Skin epidermis (tissue), 12 donors: ENCODE results near the gene DNAH14.
"Not testable (repeated sequence)": the region's sequence is repeated elsewhere in the genome, so short reads cannot be mapped to it uniquely, and the experiment has no call there.

Experiments used
- H3K27ac ChIP-seq, 21 experiments: fragments of 200-600 bp; sonication (generic) in 11 of 21; one replicate each; pipeline ENCODE4 v1.5.0; 2020; ENCODE audit warnings: mild to moderate bottlenecking in 3 of 21, inconsistent platforms in 2 of 21, moderate library complexity in 2 of 21
- H3K4me3 ChIP-seq, 7 experiments: fragments of 200-600 bp; sonication (generic) in 2 of 7; one replicate each; pipeline ENCODE4 v1.5.0; 2020; ENCODE audit warnings: inconsistent platforms in 2 of 7, mild to moderate bottlenecking in 2 of 7, moderate library complexity in 1 of 7

Gene DNAH14

GRCh38 chr1:224929335-224930237 lies at the start of gene DNAH14:
Gene DNAH14 (plus strand): TSS chr1:224929675. CDS start chr1:224952703, 23,028 bp downstream.
- Histone ChIP-seq H3K4me3 (peak within 1 kb of the TSS; percentile 35 to 55 (median 47)), H3K27ac (peak within 1 kb of the TSS in 13 of 21 experiments; percentile 1 to 71 (median 47))

DNA sequence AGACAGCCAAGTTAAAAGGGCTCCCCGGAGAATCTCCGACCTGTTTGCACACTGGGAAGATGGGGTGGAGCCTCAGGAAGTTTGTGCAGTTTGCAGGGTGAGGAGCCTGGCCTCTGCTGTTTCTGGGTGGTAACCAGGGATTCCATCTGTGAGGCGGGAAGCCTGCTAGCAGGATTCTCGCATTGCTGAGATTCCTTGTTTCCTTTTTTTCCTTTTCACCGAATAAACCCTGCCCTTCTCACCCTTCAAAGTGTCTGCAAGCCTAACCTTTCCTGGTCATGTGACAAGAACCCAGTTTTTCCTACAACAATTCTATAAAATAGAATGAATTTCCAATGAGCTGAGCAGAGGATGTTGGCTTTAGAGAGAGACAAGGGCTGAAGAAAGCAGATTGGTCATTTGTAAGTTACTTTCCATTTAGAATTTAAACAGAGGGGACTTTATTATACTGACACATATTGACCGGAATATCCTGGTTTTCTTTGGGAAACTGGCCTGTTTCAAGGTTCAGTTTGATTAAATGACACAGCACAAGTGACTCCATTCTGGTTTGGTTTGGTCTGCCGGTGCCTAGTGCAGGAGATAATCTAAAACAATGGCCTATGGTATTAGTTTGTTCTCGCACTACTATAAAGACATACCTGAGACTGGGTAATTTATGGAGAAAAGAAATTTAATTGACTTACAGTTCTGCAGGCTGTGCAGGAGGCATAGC lies 48.7 kb upstream of the DNAH14 start:
- H3K4me3 ChIP-seq, result no peak overlapping the region

DNA sequence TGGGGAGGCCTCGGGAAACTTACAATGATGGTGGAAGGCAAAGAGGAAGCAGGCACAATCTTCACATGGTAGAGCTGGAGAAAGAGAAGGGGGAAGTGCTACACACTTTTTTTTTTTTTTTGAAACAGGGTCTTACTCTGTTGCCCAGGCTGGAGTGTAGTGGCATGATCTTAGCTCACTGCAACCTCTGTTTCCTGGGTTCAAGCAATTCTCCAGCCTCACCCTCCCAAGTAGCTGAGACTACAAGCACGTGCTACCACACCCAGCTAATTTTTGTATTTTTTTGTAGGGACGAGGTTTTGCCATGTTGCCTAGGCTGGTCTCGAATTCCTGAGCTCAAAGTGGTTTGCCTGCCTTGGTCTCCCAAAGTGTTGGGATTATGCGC lies 48.2 kb upstream of the DNAH14 start:
- H3K27ac ChIP-seq, H3K4me3 ChIP-seq: not testable (repeated sequence)

More for the DNA sequence above, 48.7 kb upstream of the DNAH14 start:
- H3K27ac ChIP-seq, result no peak overlapping the region

DNA sequence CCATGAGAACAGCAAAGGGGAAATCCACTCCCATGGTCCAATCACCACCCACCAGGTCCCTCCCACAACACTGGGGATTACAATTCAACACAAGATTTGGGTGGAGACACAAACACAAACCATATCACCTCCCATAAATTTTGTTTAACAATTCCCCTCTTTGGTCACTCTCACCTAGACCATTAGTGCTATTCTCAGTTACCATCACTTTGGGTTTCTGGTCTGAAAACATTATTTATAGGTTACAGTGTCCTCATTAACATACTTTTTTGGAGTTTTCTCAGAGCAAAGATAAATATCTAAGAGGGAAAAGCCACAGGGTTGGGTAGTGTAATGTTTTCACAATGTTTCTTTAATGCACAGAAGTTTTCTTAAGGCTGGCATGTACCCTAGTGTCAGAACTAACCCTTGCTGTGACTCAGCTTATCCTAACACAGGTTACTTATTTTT lies 47.7 kb upstream of the DNAH14 start:
- H3K4me3 ChIP-seq, result no peak overlapping the region
- H3K27ac ChIP-seq, result no peak overlapping the region

DNA sequence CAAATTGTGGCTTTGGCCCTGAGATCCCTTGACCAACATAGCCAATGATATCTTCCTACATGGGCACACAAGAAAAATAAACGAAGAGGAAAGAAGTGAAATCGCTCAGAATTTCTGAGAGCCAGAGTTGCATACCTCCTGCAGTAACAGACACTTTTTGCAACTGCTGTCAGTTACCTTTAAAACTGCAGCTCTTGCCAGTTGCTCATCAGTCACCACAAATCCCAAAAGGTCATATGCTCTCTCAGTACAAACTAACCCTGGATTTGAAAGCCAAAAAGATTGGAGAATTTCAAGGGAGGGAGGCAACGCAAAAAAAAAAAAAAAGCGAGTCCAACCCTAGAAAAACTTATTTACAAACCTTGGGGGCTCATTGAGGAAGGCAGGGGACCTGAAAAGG lies 47.2 kb upstream of the DNAH14 start:
- no peak overlapping the region for H3K4me3 ChIP-seq
- no peak overlapping the region for H3K27ac ChIP-seq

GRCh38 chr1:224883091-224883490 lies 46.4 kb upstream of the DNAH14 start:
- Histone ChIP-seq H3K4me3 (no peak overlapping the region), H3K27ac (no peak overlapping the region)

GRCh38 chr1:224884361-224884801 lies 45.1 kb upstream of the DNAH14 start:
- peak overlapping the region in 1 of 21 experiments; percentile 52 for H3K27ac ChIP-seq
- no peak overlapping the region for H3K4me3 ChIP-seq

GRCh38 chr1:224885376-224885775 lies 44.1 kb upstream of the DNAH14 start:
- H3K4me3 ChIP-seq, H3K27ac ChIP-seq: not testable (repeated sequence)

- Histone ChIP-seq H3K4me3 (no peak overlapping the region), H3K27ac (no peak overlapping the region)
Observed at GRCh38 chr1:224894915-224895314, 34.6 kb upstream of the DNAH14 start.

DNA sequence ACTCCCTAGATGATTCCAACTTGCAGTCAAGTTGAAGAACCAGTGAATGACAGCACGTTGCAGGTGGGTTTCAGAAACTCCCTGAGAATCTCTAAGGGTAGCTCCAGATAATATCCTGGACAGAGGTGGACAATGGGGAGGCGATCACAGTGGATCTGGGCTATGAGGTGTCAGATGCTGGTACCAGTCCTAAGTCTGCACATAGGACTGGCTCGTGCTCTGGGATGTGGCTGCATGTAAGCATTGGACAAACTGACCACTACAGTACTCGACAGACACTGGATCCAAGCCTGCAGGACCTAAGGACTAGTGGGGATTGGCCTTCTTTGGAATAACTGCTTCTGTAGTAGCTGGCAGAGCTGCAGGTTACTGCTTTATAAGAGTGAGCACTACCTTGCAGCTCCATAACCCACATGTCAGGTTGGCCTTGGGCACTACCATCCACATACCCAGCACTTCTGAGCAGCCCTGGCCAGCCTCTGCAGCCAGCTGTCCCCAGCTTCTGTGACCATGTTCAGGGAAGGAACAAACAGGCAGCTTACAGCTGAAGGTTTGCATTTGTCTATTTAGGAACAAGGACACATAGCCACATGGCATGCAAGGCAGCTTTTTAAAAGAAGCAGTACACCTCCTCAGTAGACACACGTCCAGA lies 33.2 kb upstream of the DNAH14 start:
- Histone ChIP-seq H3K4me3 (no peak overlapping the region), H3K27ac (no peak overlapping the region)

DNA sequence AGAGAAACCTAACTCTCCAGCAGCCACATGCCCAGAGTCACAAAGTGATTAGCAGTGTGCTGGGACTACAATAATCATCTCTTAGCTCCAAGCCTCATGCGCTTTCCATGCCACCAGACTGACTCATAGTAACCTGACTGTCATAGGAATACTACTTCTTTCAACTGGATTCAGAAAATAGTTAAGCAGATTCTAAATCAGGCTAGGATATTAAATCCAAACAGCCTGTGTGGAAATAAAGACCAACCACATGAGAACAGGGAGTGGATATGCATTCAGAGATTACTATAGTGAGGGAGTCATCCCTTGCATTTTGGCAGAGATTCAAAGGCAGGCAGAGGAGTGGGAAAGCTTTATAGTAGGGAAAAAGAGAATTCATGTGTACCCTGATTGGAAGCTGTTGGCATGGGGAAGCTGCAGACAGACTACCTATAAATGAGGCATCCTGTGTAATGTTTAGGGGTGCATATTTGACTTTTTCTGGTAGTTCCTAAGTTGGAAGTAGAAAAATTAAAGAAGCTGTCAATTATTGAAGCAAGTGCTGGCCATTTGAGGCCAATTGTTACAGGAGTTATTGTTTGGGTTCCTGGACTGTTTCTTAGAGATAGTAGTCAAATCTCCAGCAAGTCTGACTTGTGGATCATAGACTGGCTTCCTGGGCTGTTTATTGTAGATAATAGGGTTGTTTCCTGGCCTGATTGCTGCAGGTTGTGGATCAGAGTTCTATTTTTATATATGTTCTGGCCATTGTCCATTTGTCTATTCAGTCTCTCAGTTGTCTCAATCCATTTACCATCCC lies 31.7 kb upstream of the DNAH14 start:
- no peak overlapping the region for H3K27ac ChIP-seq
- H3K4me3 ChIP-seq, result no peak overlapping the region

DNA sequence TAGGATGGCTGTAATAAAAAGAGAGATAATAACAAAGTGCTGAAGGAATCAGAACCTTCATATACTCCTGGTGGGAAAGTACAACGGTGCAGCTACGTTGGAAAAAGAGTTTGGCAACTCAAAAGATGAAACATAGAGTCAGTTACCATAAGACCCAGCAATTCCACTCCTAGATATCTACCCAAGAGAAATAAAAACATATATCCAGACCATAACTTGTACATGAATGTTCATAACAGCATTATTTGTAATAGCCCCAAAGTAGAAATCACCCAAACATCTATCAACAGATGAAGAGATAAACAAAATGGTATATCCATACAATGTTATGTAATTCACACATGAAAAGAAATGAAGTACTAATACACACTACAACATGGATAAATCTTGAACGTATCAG lies 30.5 kb upstream of the DNAH14 start:
- H3K27ac ChIP-seq, result no peak overlapping the region
- no peak overlapping the region for H3K4me3 ChIP-seq

- Histone ChIP-seq H3K27ac (no peak overlapping the region), H3K4me3 (no peak overlapping the region)
Observed at GRCh38 chr1:224900062-224900630, 29.3 kb upstream of the DNAH14 start.

GRCh38 chr1:224901087-224901810 lies 28.2 kb upstream of the DNAH14 start:
- no peak overlapping the region for H3K4me3 ChIP-seq
- H3K27ac ChIP-seq, result no peak overlapping the region

GRCh38 chr1:224903955-224904354 lies 25.5 kb upstream of the DNAH14 start:
- no peak overlapping the region for H3K27ac ChIP-seq
- H3K4me3 ChIP-seq, result no peak overlapping the region

- Histone ChIP-seq H3K27ac (no peak overlapping the region), H3K4me3 (no peak overlapping the region)
Observed at GRCh38 chr1:224906340-224906739, 23.1 kb upstream of the DNAH14 start.

DNA sequence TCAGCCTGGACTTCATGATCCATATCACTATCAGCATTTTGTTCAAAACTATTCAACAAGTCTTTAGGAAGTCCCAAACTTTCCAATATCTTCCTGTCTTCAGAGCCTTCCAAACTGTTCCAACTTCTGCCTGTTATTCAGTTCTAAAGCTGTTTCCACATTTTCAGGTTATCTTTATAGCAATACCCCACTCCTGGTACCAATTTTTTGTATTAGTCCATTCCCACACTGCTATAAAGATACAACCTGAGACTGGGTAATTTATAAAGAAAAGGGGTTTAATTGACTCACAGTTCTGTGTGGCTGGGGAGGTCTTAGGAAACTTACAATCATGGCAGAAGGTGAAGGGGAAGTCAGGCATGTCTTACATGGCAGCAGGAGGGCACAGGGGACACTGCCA lies 18.3 kb upstream of the DNAH14 start:
- H3K4me3 ChIP-seq, result no peak overlapping the region
- H3K27ac ChIP-seq, result no peak overlapping the region

- Histone ChIP-seq H3K4me3 (no peak overlapping the region), H3K27ac (no peak overlapping the region)
Observed at GRCh38 chr1:224914292-224914900, 15.1 kb upstream of the DNAH14 start.
